Upper lobe of right lung (tissue), 1 donor: ENCODE data around the gene SPIN2B. TPM values are rescaled to one million over a fixed set of nuclear protein-coding genes. Genes with fewer than 3 reads are reported as not detected.
"Not testable (repeated sequence)": the region's sequence is repeated elsewhere in the genome, so short reads cannot be mapped to it uniquely, and the experiment has no call there.

Experiments used
- ATAC-seq: fragments of 200-7000 bp; cut with Tn5 transposase; one replicate; pipeline ENCODE4 v1.9.1; 2020; ENCODE audit warnings: mild to moderate bottlenecking, moderate library complexity
- DNase-seq: peaks from one replicate; pipeline ENCODE4 v3.0.0-alpha.2; 2020
- H3K27ac ChIP-seq: fragments of 200-600 bp; one replicate; pipeline ENCODE4 v1.8.0; 2022
- H3K27me3 ChIP-seq: fragments of 200-600 bp; one replicate; pipeline ENCODE4 v1.8.0; 2022; ENCODE audit warnings: mild to moderate bottlenecking
- H3K36me3 ChIP-seq: fragments of 200-600 bp; one replicate; pipeline ENCODE4 v1.8.0; 2022
- H3K4me1 ChIP-seq: fragments of 200-600 bp; one replicate; pipeline ENCODE4 v1.8.0; 2022
- H3K4me3 ChIP-seq: fragments of 200-600 bp; one replicate; pipeline ENCODE4 v1.8.0; 2022; ENCODE audit warnings: mild to moderate bottlenecking
- H3K9me3 ChIP-seq: fragments of 200-600 bp; one replicate; pipeline ENCODE4 v1.8.0; 2022
- CTCF ChIP-seq: fragments of 200-600 bp; IDR thresholded peaks from one replicate; pipeline ENCODE4 v1.8.0; 2022; ENCODE audit warnings: antibody characterized with exemption
- intact Hi-C: fragments of 100-400 bp; cut with DNase I; formaldehyde crosslinking; loops from one replicate; pipeline ENCODE4 v1.11.0; 2022
- total RNA-seq: library from RNA; stranded (reverse); fragmentation: NEBNext Ultra II Directional; extraction: Animal tissue kit (Norgen Biotek cat#: 25700); gene quantifications from one replicate; pipeline ENCODE4 v1.2.1, GENCODE V29; 2021
- donor health status: DM: no; HTN: yes; CAD: no; lungs with severe emphysema.

SPIN2B gene
- total RNA-seq, 1 donor from 2014 or later = 8.2 TPM

- no peaks in the 10 kb centered on the region for H3K4me1 ChIP-seq
- H3K9me3 ChIP-seq = no peaks in the 10 kb centered on the region
- TF ChIP-seq CTCF = no peak
- H3K36me3 ChIP-seq = no peaks in the 10 kb centered on the region
- ATAC-seq (no peak), DNase-seq (no peak)
- intact Hi-C loops = no loop called here
- no peak overlapping the region for H3K4me3 ChIP-seq
- no peak overlapping the region for H3K27ac ChIP-seq
- no peaks in the 10 kb centered on the region for H3K27me3 ChIP-seq
Measured at GRCh38 chrX:57119416-57119815, 1.9 kb downstream of the SPIN2B start.

- H3K27ac ChIP-seq, ATAC-seq, intact Hi-C loops, DNase-seq, H3K4me3 ChIP-seq, H3K27me3 ChIP-seq, H3K36me3 ChIP-seq, H3K4me1 ChIP-seq, H3K9me3 ChIP-seq: not testable (repeated sequence)
Measured at GRCh38 chrX:57117566-57117965, 3.8 kb downstream of the SPIN2B start.

- no peak for ATAC-seq
- no peak overlapping the region for H3K4me3 ChIP-seq
Measured at GRCh38 chrX:57104921-57105398, 16.4 kb downstream of the SPIN2B start.

GRCh38 chrX:57104406-57104805, 16.9 kb downstream of the SPIN2B start:
- H3K27ac ChIP-seq = no peak overlapping the region
- intact Hi-C loops = no loop called here
- no peaks in the 10 kb centered on the region for H3K27me3 ChIP-seq
- ATAC-seq (no peak), DNase-seq (no peak)
- TF ChIP-seq CTCF = no peak
- no peaks in the 10 kb centered on the region for H3K4me1 ChIP-seq
- no peaks in the 10 kb centered on the region for H3K9me3 ChIP-seq
- no peaks in the 10 kb centered on the region for H3K36me3 ChIP-seq
- H3K4me3 ChIP-seq = no peak overlapping the region

More at GRCh38 chrX:57104921-57105398, 16.4 kb downstream of the SPIN2B start:
- intact Hi-C loops = no loop called here
- DNase-seq = no peak
- TF ChIP-seq CTCF = no peak
- no peaks in the 10 kb centered on the region for H3K4me1 ChIP-seq
- H3K27ac ChIP-seq = no peak overlapping the region
- no peaks in the 10 kb centered on the region for H3K9me3 ChIP-seq
- H3K36me3 ChIP-seq = no peaks in the 10 kb centered on the region
- H3K27me3 ChIP-seq = no peaks in the 10 kb centered on the region

- intact Hi-C loops = no loop called here
- ATAC-seq (no peak), DNase-seq (no peak)
- Histone ChIP-seq H3K36me3 (no peaks in the 10 kb centered on the region), H3K4me3 (no peak overlapping the region), H3K27ac (no peak overlapping the region), H3K4me1 (no peaks in the 10 kb centered on the region), H3K9me3 (no peaks in the 10 kb centered on the region), H3K27me3 (no peaks in the 10 kb centered on the region)
- TF ChIP-seq CTCF = no peak
Measured at GRCh38 chrX:57103489-57103888, 17.9 kb downstream of the SPIN2B start.

GRCh38 chrX:57102918-57103317, 18.4 kb downstream of the SPIN2B start:
- H3K27me3 ChIP-seq, DNase-seq, H3K36me3 ChIP-seq, ATAC-seq, H3K4me1 ChIP-seq, H3K27ac ChIP-seq, intact Hi-C loops, H3K4me3 ChIP-seq, H3K9me3 ChIP-seq: not testable (repeated sequence)

- Histone ChIP-seq H3K9me3 (no peaks in the 10 kb centered on the region), H3K36me3 (no peaks in the 10 kb centered on the region), H3K4me3 (no peak overlapping the region), H3K27me3 (no peaks in the 10 kb centered on the region), H3K27ac (no peak overlapping the region), H3K4me1 (no peaks in the 10 kb centered on the region)
- no peak for DNase-seq
- TF ChIP-seq CTCF = no peak
- no peak for ATAC-seq
- intact Hi-C loops = no loop called here
Measured at GRCh38 chrX:57083143-57083542, 38.2 kb downstream of the SPIN2B start.
